ENCODE measurements around the gene DSCAML1.
A peak's percentile ranks its signal among the peaks of the same experiment; 100 is the strongest.

DSCAML1 gene

GRCh38 chr11:117774553-117774952 lies 22.5 kb downstream of the DSCAML1 start:
- Histone ChIP-seq H3K4me1 (ENCODE audit: control insufficient read depth in 2 of 2, insufficient read depth in 2 of 2, low read length in 2 of 2) (peaks cover 6 to 18% of the 10 kb centered on the region in 2 donors), H3K9ac (ENCODE audit: low read depth in 1 of 2, low read length in 2 of 2) (no peak overlapping the region), H3K4me3 (ENCODE audit: low read length in 2 of 2) (peak overlapping the region in 1 of 2 donors; percentile 15), H3K27me3 (ENCODE audit: control insufficient read depth in 2 of 2, insufficient read depth in 2 of 2, low read length in 2 of 2) (no peaks in the 10 kb centered on the region), H3K9me3 (ENCODE audit: control insufficient read depth in 2 of 2, low read length in 2 of 2) (no peaks in the 10 kb centered on the region), H3K27ac (ENCODE audit: low read depth in 2 of 2, low read length in 2 of 2) (no peak overlapping the region), H3K36me3 (ENCODE audit: control insufficient read depth in 2 of 2, insufficient read depth in 2 of 2, low read length in 2 of 2) (peaks cover 0 to 1% of the 10 kb centered on the region in 2 donors)

GRCh38 chr11:117772360-117772759 lies 24.7 kb downstream of the DSCAML1 start:
- Histone ChIP-seq H3K36me3 (ENCODE audit: control insufficient read depth in 2 of 2, insufficient read depth in 2 of 2, low read length in 2 of 2) (no peaks in the 10 kb centered on the region), H3K4me3 (ENCODE audit: low read length in 2 of 2) (no peak overlapping the region), H3K9me3 (ENCODE audit: control insufficient read depth in 2 of 2, low read length in 2 of 2) (no peaks in the 10 kb centered on the region), H3K27me3 (ENCODE audit: control insufficient read depth in 2 of 2, insufficient read depth in 2 of 2, low read length in 2 of 2) (no peaks in the 10 kb centered on the region), H3K4me1 (ENCODE audit: control insufficient read depth in 2 of 2, insufficient read depth in 2 of 2, low read length in 2 of 2) (peaks cover 6 to 18% of the 10 kb centered on the region in 2 donors), H3K27ac (ENCODE audit: low read depth in 2 of 2, low read length in 2 of 2) (no peak overlapping the region), H3K9ac (ENCODE audit: low read depth in 1 of 2, low read length in 2 of 2) (no peak overlapping the region)

GRCh38 chr11:117771841-117772240 lies 25.2 kb downstream of the DSCAML1 start:
- Histone ChIP-seq H3K4me1 (ENCODE audit: control insufficient read depth in 2 of 2, insufficient read depth in 2 of 2, low read length in 2 of 2) (peaks cover 6 to 18% of the 10 kb centered on the region in 2 donors), H3K9me3 (ENCODE audit: control insufficient read depth in 2 of 2, low read length in 2 of 2) (no peaks in the 10 kb centered on the region), H3K27me3 (ENCODE audit: control insufficient read depth in 2 of 2, insufficient read depth in 2 of 2, low read length in 2 of 2) (no peaks in the 10 kb centered on the region), H3K9ac (ENCODE audit: low read depth in 1 of 2, low read length in 2 of 2) (no peak overlapping the region), H3K27ac (ENCODE audit: low read depth in 2 of 2, low read length in 2 of 2) (no peak overlapping the region), H3K4me3 (ENCODE audit: low read length in 2 of 2) (no peak overlapping the region), H3K36me3 (ENCODE audit: control insufficient read depth in 2 of 2, insufficient read depth in 2 of 2, low read length in 2 of 2) (no peaks in the 10 kb centered on the region)

GRCh38 chr11:117771197-117771596 lies 25.8 kb downstream of the DSCAML1 start:
- Histone ChIP-seq H3K9me3 (ENCODE audit: control insufficient read depth in 2 of 2, low read length in 2 of 2) (no peaks in the 10 kb centered on the region), H3K27ac (ENCODE audit: low read depth in 2 of 2, low read length in 2 of 2) (no peak overlapping the region), H3K4me3 (ENCODE audit: low read length in 2 of 2) (no peak overlapping the region), H3K9ac (ENCODE audit: low read depth in 1 of 2, low read length in 2 of 2) (no peak overlapping the region), H3K27me3 (ENCODE audit: control insufficient read depth in 2 of 2, insufficient read depth in 2 of 2, low read length in 2 of 2) (no peaks in the 10 kb centered on the region), H3K36me3 (ENCODE audit: control insufficient read depth in 2 of 2, insufficient read depth in 2 of 2, low read length in 2 of 2) (no peaks in the 10 kb centered on the region), H3K4me1 (ENCODE audit: control insufficient read depth in 2 of 2, insufficient read depth in 2 of 2, low read length in 2 of 2) (peaks cover 6 to 18% of the 10 kb centered on the region in 2 donors)

- Histone ChIP-seq H3K4me3 (ENCODE audit: low read length in 2 of 2) (no peak overlapping the region), H3K27ac (ENCODE audit: low read depth in 2 of 2, low read length in 2 of 2) (no peak overlapping the region), H3K4me1 (ENCODE audit: control insufficient read depth in 2 of 2, insufficient read depth in 2 of 2, low read length in 2 of 2) (peaks cover 6 to 17% of the 10 kb centered on the region in 2 donors), H3K9me3 (ENCODE audit: control insufficient read depth in 2 of 2, low read length in 2 of 2) (no peaks in the 10 kb centered on the region), H3K36me3 (ENCODE audit: control insufficient read depth in 2 of 2, insufficient read depth in 2 of 2, low read length in 2 of 2) (no peaks in the 10 kb centered on the region), H3K9ac (ENCODE audit: low read depth in 1 of 2, low read length in 2 of 2) (no peak overlapping the region), H3K27me3 (ENCODE audit: control insufficient read depth in 2 of 2, insufficient read depth in 2 of 2, low read length in 2 of 2) (no peaks in the 10 kb centered on the region)
These were observed 27.0 kb downstream of the DSCAML1 start for GRCh38 chr11:117770061-117770460.

GRCh38 chr11:117769533-117769932 lies 27.5 kb downstream of the DSCAML1 start:
- H3K9ac ChIP-seq (ENCODE audit: low read depth in 1 of 2, low read length in 2 of 2): no peak overlapping the region
- H3K27me3 ChIP-seq (ENCODE audit: control insufficient read depth in 2 of 2, insufficient read depth in 2 of 2, low read length in 2 of 2): no peaks in the 10 kb centered on the region
- H3K4me1 ChIP-seq (ENCODE audit: control insufficient read depth in 2 of 2, insufficient read depth in 2 of 2, low read length in 2 of 2): peaks cover 6 to 12% of the 10 kb centered on the region in 2 donors
- H3K27ac ChIP-seq (ENCODE audit: low read depth in 2 of 2, low read length in 2 of 2): no peak overlapping the region
- no peaks in the 10 kb centered on the region for H3K9me3 ChIP-seq (ENCODE audit: control insufficient read depth in 2 of 2, low read length in 2 of 2)
- no peak overlapping the region for H3K4me3 ChIP-seq (ENCODE audit: low read length in 2 of 2)
- no peaks in the 10 kb centered on the region for H3K36me3 ChIP-seq (ENCODE audit: control insufficient read depth in 2 of 2, insufficient read depth in 2 of 2, low read length in 2 of 2)

GRCh38 chr11:117768506-117768905 lies 28.5 kb downstream of the DSCAML1 start:
- H3K27ac ChIP-seq (ENCODE audit: low read depth in 2 of 2, low read length in 2 of 2): no peak overlapping the region
- H3K9me3 ChIP-seq (ENCODE audit: control insufficient read depth in 2 of 2, low read length in 2 of 2): no peaks in the 10 kb centered on the region
- H3K4me1 ChIP-seq (ENCODE audit: control insufficient read depth in 2 of 2, insufficient read depth in 2 of 2, low read length in 2 of 2): peaks cover 0 to 1% of the 10 kb centered on the region in 2 donors
- H3K4me3 ChIP-seq (ENCODE audit: low read length in 2 of 2): no peak overlapping the region
- no peak overlapping the region for H3K9ac ChIP-seq (ENCODE audit: low read depth in 1 of 2, low read length in 2 of 2)
- no peaks in the 10 kb centered on the region for H3K27me3 ChIP-seq (ENCODE audit: control insufficient read depth in 2 of 2, insufficient read depth in 2 of 2, low read length in 2 of 2)
- no peaks in the 10 kb centered on the region for H3K36me3 ChIP-seq (ENCODE audit: control insufficient read depth in 2 of 2, insufficient read depth in 2 of 2, low read length in 2 of 2)

- Histone ChIP-seq H3K4me1 (ENCODE audit: control insufficient read depth in 2 of 2, insufficient read depth in 2 of 2, low read length in 2 of 2) (no peaks in the 10 kb centered on the region), H3K36me3 (ENCODE audit: control insufficient read depth in 2 of 2, insufficient read depth in 2 of 2, low read length in 2 of 2) (no peaks in the 10 kb centered on the region), H3K4me3 (ENCODE audit: low read length in 2 of 2) (no peak overlapping the region), H3K9me3 (ENCODE audit: control insufficient read depth in 2 of 2, low read length in 2 of 2) (no peaks in the 10 kb centered on the region), H3K27ac (ENCODE audit: low read depth in 2 of 2, low read length in 2 of 2) (no peak overlapping the region), H3K27me3 (ENCODE audit: control insufficient read depth in 2 of 2, insufficient read depth in 2 of 2, low read length in 2 of 2) (no peaks in the 10 kb centered on the region), H3K9ac (ENCODE audit: low read depth in 1 of 2, low read length in 2 of 2) (no peak overlapping the region)
These were observed 29.9 kb downstream of the DSCAML1 start for GRCh38 chr11:117767071-117767470.

- H3K4me1 ChIP-seq (ENCODE audit: control insufficient read depth in 2 of 2, insufficient read depth in 2 of 2, low read length in 2 of 2): no peaks in the 10 kb centered on the region
- H3K36me3 ChIP-seq (ENCODE audit: control insufficient read depth in 2 of 2, insufficient read depth in 2 of 2, low read length in 2 of 2): no peaks in the 10 kb centered on the region
- no peak overlapping the region for H3K27ac ChIP-seq (ENCODE audit: low read depth in 2 of 2, low read length in 2 of 2)
- H3K4me3 ChIP-seq (ENCODE audit: low read length in 2 of 2): no peak overlapping the region
- H3K9ac ChIP-seq (ENCODE audit: low read depth in 1 of 2, low read length in 2 of 2): no peak overlapping the region
- H3K27me3 ChIP-seq (ENCODE audit: control insufficient read depth in 2 of 2, insufficient read depth in 2 of 2, low read length in 2 of 2): no peaks in the 10 kb centered on the region
- no peaks in the 10 kb centered on the region for H3K9me3 ChIP-seq (ENCODE audit: control insufficient read depth in 2 of 2, low read length in 2 of 2)
These were observed 30.4 kb downstream of the DSCAML1 start for GRCh38 chr11:117766576-117766975.

- no peaks in the 10 kb centered on the region for H3K36me3 ChIP-seq (ENCODE audit: control insufficient read depth in 2 of 2, insufficient read depth in 2 of 2, low read length in 2 of 2)
- no peak overlapping the region for H3K27ac ChIP-seq (ENCODE audit: low read depth in 2 of 2, low read length in 2 of 2)
- no peaks in the 10 kb centered on the region for H3K4me1 ChIP-seq (ENCODE audit: control insufficient read depth in 2 of 2, insufficient read depth in 2 of 2, low read length in 2 of 2)
- no peaks in the 10 kb centered on the region for H3K9me3 ChIP-seq (ENCODE audit: control insufficient read depth in 2 of 2, low read length in 2 of 2)
- H3K4me3 ChIP-seq (ENCODE audit: low read length in 2 of 2): no peak overlapping the region
- no peaks in the 10 kb centered on the region for H3K27me3 ChIP-seq (ENCODE audit: control insufficient read depth in 2 of 2, insufficient read depth in 2 of 2, low read length in 2 of 2)
- H3K9ac ChIP-seq (ENCODE audit: low read depth in 1 of 2, low read length in 2 of 2): no peak overlapping the region
These were observed 31.0 kb downstream of the DSCAML1 start for GRCh38 chr11:117766026-117766425.

GRCh38 chr11:117765068-117765467 lies 31.9 kb downstream of the DSCAML1 start:
- no peak overlapping the region for H3K9ac ChIP-seq (ENCODE audit: low read depth in 1 of 2, low read length in 2 of 2)
- no peaks in the 10 kb centered on the region for H3K27me3 ChIP-seq (ENCODE audit: control insufficient read depth in 2 of 2, insufficient read depth in 2 of 2, low read length in 2 of 2)
- no peak overlapping the region for H3K4me3 ChIP-seq (ENCODE audit: low read length in 2 of 2)
- H3K27ac ChIP-seq (ENCODE audit: low read depth in 2 of 2, low read length in 2 of 2): no peak overlapping the region
- H3K4me1 ChIP-seq (ENCODE audit: control insufficient read depth in 2 of 2, insufficient read depth in 2 of 2, low read length in 2 of 2): no peaks in the 10 kb centered on the region
- H3K36me3 ChIP-seq (ENCODE audit: control insufficient read depth in 2 of 2, insufficient read depth in 2 of 2, low read length in 2 of 2): no peaks in the 10 kb centered on the region
- H3K9me3 ChIP-seq (ENCODE audit: control insufficient read depth in 2 of 2, low read length in 2 of 2): no peaks in the 10 kb centered on the region
